DMS79 (cell line): Measurements from ENCODE around the gene OSBPL6.
"Not testable (repeated sequence)": the region's sequence is repeated elsewhere in the genome, so short reads cannot be mapped to it uniquely, and the experiment has no call there.

Source experiments
- DNase-seq: peaks from one replicate; lab custom pipeline; 2025; lab: John Stamatoyannopoulos, UW

OSBPL6 gene

GRCh38 chr2:178198441-178198840, 4.1 kb downstream of the OSBPL6 start:
- DNase-seq, result not testable (repeated sequence)

- DNase-seq, result no peak
Measured at GRCh38 chr2:178199334-178199733, 5.0 kb downstream of the OSBPL6 start.

GRCh38 chr2:178200331-178200730, 6.0 kb downstream of the OSBPL6 start:
- DNase-seq, result no peak

GRCh38 chr2:178202927-178203326, 8.6 kb downstream of the OSBPL6 start:
- no peak for DNase-seq

GRCh38 chr2:178204977-178205376, 10.7 kb downstream of the OSBPL6 start:
- no peak for DNase-seq

GRCh38 chr2:178205853-178206521, 11.7 kb downstream of the OSBPL6 start:
- DNase-seq, result no peak

GRCh38 chr2:178208336-178208735, 14.0 kb downstream of the OSBPL6 start:
- DNase-seq, result no peak

GRCh38 chr2:178208817-178209216, 14.5 kb downstream of the OSBPL6 start:
- no peak for DNase-seq

- no peak for DNase-seq
Measured at GRCh38 chr2:178211460-178211859, 17.1 kb downstream of the OSBPL6 start.

- no peak for DNase-seq
Measured at GRCh38 chr2:178211943-178212342, 17.6 kb downstream of the OSBPL6 start.

GRCh38 chr2:178213991-178214390, 19.7 kb downstream of the OSBPL6 start:
- no peak for DNase-seq

GRCh38 chr2:178219247-178219646, 24.9 kb downstream of the OSBPL6 start:
- no peak for DNase-seq

- DNase-seq, result peak; percentile 27
Measured at GRCh38 chr2:178220814-178221213, 26.5 kb downstream of the OSBPL6 start.

- DNase-seq, result no peak
Measured at GRCh38 chr2:178221556-178221955, 27.2 kb downstream of the OSBPL6 start.

- no peak for DNase-seq
Measured at GRCh38 chr2:178223806-178224205, 29.5 kb downstream of the OSBPL6 start.

GRCh38 chr2:178225006-178225805, 30.9 kb downstream of the OSBPL6 start:
- DNase-seq, result peak; percentile 27

GRCh38 chr2:178227187-178227586, 32.9 kb downstream of the OSBPL6 start:
- DNase-seq, result no peak

GRCh38 chr2:178229927-178230326, 35.6 kb downstream of the OSBPL6 start:
- no peak for DNase-seq

- DNase-seq, result no peak
Measured at GRCh38 chr2:178230396-178230795, 36.1 kb downstream of the OSBPL6 start.

- no peak for DNase-seq
Measured at GRCh38 chr2:178233428-178233827, 39.1 kb downstream of the OSBPL6 start.

- no peak for DNase-seq
Measured at GRCh38 chr2:178234648-178235047, 40.3 kb downstream of the OSBPL6 start.

- DNase-seq, result no peak
Measured at GRCh38 chr2:178237488-178238153, 43.3 kb downstream of the OSBPL6 start.

- DNase-seq, result no peak
Measured at GRCh38 chr2:178238154-178238521, 43.8 kb downstream of the OSBPL6 start.
